HTERT RPE-1 (cell line): ENCODE results near the gene TXNDC8.
"Not testable (repeated sequence)": the region's sequence is repeated elsewhere in the genome, so short reads cannot be mapped to it uniquely, and the experiment has no call there.

Experiments
- in situ Hi-C: fragments of 300-500 bp; cut with MboI; formaldehyde crosslinking; loops from 4 replicates; pipeline ENCODE4 v1.14.3; 2020; ENCODE audit warnings: low sequenced_read_pairs

TXNDC8 gene

DNA sequence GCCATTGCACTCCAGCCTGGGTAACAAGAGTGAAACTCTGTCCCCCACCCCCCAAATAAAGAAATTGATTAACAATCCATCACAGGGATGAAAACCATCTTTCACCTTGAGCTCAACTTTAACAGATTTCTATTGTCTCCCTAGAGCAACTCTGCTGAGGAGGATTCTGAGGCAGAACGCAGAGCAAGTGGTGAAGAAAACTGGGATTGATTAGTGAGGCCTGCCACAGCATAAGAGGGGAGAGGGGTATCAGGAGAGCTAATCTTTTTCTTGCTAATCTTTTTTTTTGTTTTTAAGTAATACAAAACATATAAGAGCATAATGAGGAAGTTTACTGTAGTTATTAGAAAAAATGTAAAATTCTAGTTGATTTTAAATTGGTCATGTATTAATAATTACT, 8.9 kb downstream of the TXNDC8 start:
- in situ Hi-C loops, result no loop called here

DNA sequence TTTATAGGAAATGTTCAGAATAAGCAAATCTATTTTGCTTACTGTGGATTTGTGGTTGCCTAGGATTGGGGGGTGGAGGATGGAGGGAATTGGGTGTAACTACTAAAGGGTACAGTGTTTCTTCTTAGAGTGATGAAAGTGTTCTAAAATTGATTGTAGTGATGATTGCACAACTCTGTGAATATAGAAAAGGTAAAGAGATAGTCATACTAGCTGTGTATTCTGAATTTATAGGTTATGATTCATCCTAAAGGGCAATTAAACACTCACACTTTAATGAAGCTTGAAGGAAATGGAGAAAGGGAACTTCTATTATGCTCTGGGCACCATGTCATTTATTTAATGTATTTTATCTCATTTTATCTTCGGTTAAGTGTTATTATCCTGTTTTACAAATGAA, 9.9 kb downstream of the TXNDC8 start:
- in situ Hi-C loops, result no loop called here

DNA sequence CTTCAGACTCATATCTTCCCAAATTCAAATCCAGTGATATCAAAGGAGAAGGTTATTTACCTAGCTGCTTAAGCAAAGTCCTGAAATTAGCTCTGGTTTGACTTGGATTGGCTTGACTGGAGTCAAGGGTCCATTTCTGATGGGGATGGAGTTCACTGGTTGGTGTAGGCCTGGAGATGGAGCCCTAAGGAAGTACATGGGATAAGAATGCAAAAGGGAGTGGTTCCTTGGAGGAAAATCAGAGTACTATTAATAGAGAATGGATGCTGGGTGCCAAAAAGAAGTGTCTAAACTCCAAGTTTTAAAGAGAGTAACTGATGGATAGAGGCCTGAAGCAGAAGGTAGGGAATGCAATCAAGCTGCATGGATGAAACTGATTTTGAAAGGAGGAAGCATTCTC, 13.8 kb downstream of the TXNDC8 start:
- in situ Hi-C loops, result no loop called here

DNA sequence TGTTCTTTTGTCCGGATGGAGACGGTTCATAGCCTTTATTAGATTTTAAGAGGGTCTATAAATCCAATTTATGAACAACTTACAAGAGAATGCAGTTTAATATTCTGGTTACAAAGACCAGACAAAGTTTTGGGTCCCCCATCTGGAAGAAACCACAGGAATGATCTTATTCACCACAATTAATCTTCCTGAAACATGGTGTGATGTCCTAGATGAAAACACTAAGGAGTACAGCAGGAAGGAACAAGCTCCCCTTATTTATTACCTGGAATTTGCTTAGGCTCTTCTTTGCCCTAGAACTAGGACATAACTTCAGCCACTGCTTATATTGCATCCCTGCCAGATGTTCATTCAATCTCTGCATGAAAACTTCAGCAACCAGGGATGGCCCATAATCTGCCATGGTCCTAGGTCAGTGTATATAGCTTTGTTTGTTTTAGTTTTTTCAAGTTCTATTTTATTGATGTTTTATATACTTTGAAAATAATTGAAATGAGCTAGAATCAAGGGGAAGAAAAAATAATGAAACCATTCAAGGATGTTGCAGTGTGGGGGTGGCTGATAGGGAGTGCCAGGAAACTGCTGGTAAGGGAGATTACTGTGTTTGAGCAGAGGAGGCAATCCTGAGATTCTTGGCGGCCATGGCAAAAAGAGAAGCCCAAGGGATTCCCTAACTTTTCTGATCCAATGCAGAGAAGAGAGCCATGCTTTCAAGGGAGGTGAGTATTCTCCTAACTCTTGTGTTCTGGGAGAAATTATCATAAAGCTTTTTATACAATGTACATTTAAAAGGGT, 16.8 kb downstream of the TXNDC8 start:
- in situ Hi-C loops, result no loop called here

DNA sequence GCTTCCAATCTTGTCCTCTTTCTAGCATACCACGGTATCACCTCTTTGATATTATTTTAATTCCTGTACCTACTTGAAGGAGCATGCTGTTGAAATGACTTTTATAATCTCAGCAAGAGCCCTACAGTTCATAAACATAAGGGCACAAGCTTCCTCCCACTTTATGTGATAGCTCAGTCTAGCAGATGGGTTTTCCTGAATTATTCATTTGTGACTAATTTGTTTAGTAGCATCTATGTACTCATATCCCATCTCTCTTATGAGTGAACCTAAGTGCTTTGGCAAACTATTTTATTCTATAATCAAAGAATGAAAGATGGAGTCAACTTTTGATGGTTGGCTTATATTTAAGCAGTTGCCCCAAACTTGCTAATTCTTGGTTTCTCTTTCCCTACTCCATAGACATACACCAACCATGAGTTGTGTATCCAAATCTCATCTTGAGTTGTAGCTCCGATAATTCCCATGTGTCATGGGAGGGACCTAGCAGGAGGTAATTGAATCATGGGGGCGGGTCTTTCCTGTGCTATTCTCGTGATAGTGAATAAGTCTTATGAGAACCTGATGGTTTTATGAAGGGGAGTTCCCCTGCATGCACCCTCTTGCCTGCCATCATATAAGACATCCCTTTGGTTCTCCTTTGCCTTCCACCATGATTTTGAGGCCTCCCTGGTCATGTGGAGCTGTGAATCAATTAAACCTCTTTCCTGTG, 17.7 kb downstream of the TXNDC8 start:
- in situ Hi-C loops, result no loop called here

DNA sequence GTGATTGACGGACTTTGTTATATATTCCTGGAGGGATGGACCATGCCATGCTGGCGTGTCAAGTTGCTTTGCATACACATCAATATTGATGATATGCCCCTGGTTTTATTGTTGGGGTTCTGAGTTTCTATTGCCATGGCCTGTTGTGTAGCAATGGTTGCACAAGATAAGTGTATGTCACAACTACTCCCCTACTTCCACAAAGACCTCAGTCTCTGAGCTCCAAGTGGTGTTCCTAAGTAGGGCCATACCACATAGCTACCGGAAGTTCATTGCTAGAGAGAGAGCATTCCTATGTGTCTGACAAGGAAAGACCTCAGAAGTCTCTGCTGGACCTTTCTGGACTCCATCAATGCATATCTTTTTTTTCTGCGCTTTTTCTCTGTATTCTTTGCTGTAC, 19.8 kb downstream of the TXNDC8 start:
- in situ Hi-C loops, result no loop called here

DNA sequence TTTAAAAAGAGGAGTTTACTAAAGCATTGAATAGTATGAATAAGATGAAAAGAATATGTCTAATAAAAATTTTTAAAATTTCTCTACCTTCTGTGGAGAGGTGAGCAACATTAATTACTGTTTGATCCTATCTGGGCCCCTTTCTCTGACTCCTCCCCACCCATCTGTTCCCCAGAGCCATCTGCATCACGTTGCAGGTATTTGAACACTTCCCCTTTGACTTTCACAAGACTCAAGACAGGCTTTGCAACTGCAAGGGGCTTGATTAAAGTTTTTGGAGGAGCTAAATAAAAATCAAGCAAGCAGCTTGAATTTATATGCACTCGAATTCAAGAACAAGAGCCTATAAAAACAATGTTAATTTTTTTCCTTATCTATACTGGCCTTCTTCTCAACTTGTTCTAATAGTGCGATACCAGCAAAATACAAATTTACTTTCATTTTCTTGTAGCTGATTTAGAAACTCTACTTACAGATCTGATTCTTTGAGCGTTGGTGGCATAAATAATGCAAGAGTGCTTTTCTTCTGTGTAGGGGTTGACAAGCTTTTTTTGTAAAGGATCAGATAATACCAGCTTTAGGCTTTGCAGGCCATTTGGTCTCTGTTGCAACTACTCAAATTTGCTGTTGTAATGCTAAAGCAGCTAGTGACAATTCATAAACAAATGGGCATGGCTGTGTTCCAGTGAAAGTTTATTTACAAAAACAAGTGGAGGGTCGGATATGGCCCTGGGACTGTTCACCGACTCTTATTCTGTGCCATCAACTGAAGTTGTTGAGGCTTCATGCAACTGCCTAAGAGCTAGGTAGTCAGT, 21.2 kb downstream of the TXNDC8 start:
- in situ Hi-C loops, result no loop called here

DNA sequence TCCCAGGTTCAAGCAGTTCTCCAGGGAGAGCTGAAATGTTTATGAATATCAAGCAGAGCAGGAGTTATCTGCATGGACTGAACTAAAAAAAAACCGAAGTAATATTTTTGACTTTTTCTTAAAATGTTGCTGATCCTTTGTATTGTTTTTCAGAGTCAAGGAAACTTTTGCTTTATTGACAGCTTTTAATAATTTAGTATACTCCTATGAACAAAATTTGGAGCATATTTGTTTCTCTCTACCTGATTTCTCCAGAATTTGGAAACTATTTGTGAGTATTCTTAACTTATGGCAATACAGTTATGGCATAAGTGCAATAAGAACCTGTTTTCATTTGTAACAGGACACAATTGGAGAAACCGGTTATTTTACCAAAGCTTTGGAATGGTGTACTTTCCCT, 25.7 kb downstream of the TXNDC8 start:
- in situ Hi-C loops, result not testable (repeated sequence)

DNA sequence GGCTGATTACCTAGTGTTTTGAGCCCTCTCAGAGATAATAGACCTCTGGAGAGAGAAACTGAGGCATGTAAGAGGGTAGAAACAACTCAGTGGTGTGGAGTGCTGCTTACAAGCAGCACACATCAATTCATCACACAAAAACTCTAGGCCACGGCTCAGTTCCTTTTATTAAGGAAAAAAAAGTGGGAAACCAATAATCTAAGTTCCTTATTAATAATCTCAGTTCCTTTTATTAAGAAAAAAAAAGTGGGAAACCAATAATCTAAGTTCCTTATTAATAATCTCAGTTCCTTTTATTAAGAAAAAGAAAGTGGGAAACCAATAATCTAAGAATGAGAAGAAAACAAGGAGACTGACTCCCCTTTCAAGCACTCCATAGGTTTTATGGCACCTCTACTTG, 28.0 kb downstream of the TXNDC8 start:
- in situ Hi-C loops, result no loop called here

DNA sequence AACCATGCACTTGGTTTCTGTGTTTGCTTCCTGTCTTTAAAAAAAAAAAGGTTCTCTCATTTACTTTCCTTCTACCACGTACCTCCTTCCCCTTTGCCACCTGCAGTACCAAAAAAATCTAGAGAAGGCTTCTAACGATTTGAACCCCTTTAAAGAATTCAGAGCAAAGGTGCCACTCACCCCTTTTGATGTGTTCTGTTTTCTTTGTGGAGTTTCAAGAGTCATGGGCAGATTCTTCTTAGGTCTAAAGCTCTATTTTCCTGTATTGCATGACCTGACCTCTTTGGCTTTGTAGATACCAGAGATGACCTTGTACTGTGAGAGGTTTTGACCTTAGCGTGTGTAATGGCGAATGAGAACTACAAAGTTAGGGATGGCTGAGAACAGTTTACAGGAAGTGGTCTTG, 29.0 kb downstream of the TXNDC8 start:
- in situ Hi-C loops, result no loop called here

DNA sequence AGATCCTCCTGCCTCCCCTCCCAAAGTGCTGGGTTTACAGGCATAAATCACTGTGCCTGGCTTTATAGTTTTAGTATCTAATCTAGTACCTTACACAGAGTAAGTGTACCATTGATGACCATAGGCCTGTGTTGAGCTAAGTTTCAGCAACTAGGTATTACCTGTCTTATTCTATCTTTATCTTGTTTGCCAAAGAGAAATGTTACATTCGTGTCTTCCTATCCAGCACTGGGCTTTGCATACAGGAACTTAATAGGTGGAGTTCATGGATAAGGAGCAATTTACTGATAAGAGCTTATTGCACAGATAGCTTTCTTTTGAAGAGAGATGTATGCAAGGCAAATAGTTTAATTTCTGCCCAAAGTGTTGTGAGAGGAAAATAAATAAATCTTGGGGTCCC, 30.5 kb downstream of the TXNDC8 start:
- in situ Hi-C loops, result no loop called here

DNA sequence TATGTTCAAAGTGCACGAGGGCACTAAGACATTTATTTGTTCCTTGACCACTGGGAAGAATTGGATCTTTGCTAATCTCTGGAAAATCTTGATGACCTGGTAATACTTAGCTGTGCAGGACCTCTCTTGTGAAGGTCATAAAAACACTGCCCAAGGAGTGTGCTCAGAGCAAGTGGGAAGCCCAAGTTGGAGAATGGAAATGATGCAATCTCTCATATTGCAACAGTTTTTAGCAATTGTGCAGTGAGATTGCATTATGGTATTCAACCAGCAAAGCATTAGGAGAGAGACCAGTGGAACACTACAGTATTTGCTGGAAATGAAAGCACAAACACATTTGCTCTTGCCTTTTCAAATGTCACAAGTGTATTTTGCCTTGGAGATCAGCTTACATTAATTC, 34.5 kb downstream of the TXNDC8 start:
- in situ Hi-C loops, result no loop called here

DNA sequence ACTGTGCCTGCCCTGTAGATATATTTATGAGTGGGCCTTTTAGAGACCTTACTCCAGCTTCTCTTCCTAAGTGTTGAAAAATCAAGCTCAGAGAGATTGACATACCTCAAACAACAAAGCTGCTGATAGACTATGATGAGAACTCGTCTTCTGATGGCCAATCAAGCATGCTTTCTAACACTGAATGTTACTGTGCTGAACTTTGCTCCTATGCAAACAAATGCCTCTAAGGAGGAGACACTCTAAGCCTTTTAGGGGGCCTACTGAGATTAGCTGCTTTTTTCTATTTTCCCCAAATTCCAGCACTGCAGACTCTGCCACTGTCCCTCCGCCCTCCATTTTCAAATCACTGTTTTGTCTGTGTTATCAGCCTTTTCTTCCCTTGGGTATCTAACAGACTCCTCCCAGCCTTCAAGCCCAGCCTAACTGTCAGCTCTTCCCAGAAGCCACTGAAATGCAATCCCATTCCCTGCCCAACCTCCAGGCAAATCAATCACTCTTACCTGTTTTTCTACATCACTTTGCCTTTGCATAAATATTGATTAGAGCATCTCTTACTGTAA, 39.5 kb downstream of the TXNDC8 start:
- in situ Hi-C loops, result no loop called here

DNA sequence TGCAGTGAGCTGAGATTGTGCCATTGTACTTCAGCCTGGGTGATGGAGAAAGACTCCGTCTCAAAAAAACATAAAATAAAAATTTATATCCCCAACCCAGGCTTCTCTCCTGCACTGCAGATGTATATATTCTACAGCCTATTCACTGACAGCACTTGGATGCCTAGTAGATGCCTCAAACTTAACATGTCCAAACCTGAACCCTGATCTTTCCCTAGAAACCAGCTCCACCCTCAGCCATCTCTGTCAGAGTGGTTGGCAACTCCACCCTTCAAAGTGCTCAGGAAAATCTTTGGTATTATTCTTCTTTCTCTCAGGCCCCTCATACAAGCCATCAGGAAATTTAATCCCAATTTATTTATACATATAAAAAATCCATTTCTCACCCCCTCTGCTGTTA, 44.4 kb downstream of the TXNDC8 start:
- in situ Hi-C loops, result no loop called here

DNA sequence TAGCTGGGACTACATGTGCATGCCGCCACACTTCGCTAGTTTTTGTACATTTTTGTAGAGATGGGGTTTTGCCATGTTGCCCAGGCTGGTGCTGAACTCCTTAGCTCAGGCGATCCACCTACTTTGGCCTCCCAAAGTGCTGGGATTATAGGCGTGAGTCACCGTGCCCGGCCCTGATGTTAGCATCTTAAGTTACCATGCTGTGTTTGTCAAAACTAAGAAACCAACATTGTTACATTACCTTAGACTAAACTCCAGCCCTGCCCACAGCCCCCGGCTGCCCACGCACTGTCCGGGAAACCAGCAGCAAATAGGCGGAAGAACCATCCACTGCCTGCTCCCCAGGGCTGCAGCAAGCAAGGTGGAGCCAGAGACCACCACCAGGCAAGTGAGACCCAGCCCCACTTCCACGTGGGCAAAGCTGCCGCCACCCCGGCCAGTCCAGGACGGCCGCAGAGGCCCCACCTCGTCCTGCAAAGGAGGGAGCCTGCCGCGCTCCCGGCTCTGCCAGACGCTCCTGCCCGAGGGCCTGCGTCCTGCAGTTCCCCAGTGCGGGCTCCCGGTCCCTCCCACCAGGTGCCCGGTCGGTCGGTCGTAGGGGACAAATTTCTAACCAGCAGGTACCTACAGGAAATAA, 45.6 kb downstream of the TXNDC8 start:
- in situ Hi-C loops, result no loop called here

DNA sequence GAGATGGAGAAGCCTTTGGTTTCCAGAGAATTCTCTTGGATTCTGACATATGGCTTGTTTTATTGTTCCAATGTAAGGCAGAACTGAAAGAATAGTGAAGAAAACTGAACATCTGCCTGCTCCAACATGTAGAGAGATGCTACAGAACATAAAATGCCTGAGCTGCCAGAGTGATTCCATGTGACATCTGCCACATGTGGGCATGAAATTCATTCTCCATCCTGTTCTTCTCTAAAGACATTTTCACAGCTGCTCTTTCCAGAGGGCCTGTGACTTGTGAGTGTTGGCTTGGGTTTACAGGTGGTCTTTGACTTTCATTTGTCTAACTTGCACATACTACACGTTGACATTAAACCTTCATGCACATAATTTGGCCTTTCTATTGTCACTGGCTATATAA, 47.7 kb downstream of the TXNDC8 start:
- in situ Hi-C loops, result no loop called here

DNA sequence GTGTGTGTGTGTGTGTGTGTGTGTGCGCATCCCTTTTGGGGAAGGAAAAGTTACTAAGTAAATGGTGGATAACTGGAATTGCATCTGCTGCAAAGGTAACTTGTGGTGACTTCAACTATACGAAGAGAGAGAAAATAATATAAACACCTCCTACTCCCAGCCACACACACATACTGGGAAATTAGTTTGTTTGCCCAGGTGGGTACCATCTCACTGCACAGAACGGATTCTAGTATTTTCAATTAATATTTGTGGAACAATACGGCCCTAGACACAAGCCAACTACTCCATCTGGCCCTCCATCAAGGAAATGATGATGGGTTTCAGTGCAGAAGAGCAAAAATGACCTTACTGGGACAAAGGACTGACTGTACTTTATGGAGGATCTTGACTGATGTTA, 49.2 kb downstream of the TXNDC8 start:
- in situ Hi-C loops, result no loop called here

DNA sequence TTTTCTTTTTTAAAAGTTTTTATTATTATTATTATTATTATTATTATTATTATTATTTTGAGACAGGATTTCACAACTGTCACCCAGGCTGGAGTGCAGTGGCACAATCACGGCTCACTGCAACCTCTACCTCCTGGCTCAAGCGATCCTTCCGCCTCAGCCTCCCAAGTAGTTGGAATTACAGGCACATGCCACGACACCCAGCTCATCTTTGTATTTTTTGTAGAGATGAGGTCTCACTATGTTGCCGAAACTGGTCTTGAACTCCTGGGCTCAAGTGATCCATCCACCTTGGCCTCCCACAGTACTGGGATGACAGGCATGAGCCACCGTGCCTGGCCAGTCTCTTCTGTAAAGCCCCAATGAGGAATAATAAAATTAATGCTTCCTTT, 50.4 kb downstream of the TXNDC8 start:
- in situ Hi-C loops, result no loop called here

DNA sequence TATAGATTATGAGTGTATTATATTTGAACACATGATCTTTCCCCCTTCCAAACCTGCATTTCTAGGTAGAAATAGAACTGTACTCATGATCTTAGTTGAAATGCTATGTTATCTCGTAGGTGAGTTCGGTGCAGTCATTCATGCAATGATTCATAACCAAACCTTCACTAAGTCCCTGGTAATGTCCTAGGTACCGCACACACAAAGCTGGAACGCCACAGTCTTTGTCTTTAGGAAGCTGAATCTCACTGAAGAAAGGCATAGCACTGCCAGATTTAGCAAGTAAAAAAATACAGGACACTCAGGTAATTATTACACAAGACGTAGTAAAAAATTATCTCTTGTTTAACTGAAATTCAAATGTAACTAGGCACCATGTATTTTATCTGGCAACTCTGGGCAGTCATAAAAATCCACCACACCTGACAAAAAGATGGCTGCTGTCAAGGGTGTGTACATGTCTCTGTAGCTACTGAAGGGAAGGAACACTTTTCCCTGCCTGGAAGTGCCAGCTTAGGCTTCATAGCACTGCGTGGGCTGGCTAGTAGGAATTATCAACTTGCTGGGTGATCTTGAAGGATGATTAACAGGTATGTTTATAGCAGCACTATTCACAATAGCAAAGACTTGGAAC, 53.3 kb downstream of the TXNDC8 start:
- in situ Hi-C loops, result no loop called here

DNA sequence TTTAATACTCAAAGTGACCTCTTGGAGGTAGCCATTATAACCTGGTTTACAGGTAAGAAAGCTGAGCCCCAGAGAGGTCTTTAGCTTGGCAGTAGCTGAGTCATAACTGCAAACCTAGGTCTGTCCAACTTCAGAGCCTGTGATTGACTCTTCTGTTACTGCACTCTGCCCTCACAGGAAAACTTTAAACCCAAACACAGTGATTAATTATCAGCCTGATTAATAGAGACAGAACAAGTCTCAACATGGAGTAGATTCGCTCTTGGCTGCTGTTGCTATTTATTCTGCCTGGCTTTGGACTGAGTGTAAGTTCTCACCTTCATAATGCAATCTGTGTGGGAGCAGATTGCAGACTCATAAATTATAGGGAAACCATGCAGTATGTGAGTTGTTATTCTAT, 53.9 kb downstream of the TXNDC8 start:
- in situ Hi-C loops, result no loop called here

DNA sequence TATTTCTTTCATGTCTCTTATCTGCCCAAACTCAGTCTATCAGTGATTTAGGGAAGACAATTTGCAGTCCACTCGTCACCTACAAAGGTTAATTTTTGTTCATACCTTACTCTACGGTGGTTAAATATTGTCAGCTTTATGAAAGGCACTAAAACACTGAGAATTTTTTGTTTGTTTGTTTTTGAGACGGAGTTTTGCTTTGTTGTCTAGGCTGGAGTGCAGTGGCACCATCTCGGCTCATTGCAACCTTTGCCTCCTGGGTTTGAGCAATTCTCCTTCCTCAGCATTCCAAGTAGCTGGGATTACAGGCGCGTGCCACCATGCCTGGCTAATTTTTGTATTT, 55.0 kb downstream of the TXNDC8 start:
- in situ Hi-C loops, result no loop called here
